Stomach (tissue), 4 donors: ENCODE measurements around the gene PPHLN1.

ENCODE experiments used
- POLR2A ChIP-seq, 4 donors: fragments of 450-650 bp; IDR thresholded peaks; one replicate each; pipeline ENCODE4 v1.6.1; 2016; ENCODE audit warnings: antibody characterized with exemption in 4 of 4, control low read depth in 2 of 4, mild to moderate bottlenecking in 1 of 4, moderate library complexity in 1 of 4
- POLR2AphosphoS5 ChIP-seq, 3 donors: sonication (generic); formaldehyde crosslinking; IDR thresholded peaks; one replicate each; pipeline ENCODE4 v1.6.1; 2016; ENCODE audit warnings: antibody characterized with exemption in 3 of 3
- TF ChIP-seq, protein P1 (sequence below), 7 experiments: fragments of 450-650 bp in 4 of 7; fragments of 200-600 bp in 3 of 7; sonication (generic) in 3 of 7; IDR thresholded peaks; one replicate each; pipeline ENCODE4 v1.5.1; 2016 to 2019; ENCODE audit warnings: antibody characterized with exemption in 7 of 7, control low read depth in 2 of 7, mild to moderate bottlenecking in 1 of 7

GRCh38 chr12:42288544-42288943 is 37.4 kb upstream of the PPHLN1 start:
- TF ChIP-seq, protein P1, sequence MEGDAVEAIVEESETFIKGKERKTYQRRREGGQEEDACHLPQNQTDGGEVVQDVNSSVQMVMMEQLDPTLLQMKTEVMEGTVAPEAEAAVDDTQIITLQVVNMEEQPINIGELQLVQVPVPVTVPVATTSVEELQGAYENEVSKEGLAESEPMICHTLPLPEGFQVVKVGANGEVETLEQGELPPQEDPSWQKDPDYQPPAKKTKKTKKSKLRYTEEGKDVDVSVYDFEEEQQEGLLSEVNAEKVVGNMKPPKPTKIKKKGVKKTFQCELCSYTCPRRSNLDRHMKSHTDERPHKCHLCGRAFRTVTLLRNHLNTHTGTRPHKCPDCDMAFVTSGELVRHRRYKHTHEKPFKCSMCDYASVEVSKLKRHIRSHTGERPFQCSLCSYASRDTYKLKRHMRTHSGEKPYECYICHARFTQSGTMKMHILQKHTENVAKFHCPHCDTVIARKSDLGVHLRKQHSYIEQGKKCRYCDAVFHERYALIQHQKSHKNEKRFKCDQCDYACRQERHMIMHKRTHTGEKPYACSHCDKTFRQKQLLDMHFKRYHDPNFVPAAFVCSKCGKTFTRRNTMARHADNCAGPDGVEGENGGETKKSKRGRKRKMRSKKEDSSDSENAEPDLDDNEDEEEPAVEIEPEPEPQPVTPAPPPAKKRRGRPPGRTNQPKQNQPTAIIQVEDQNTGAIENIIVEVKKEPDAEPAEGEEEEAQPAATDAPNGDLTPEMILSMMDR (IDR thresholded peaks at IDR 0.05), result no peak
- no peak for TF ChIP-seq POLR2A (IDR thresholded peaks at IDR 0.05)
- no peak for TF ChIP-seq POLR2AphosphoS5 (IDR thresholded peaks at IDR 0.05)
